Measurements from ENCODE around the gene MRPS11. TPM values are rescaled to one million over a fixed set of nuclear protein-coding genes. Genes with fewer than 3 reads are reported as not detected.

Gene MRPS11
- total and polyA plus RNA-seq, 12 donors = 47.5 to 95.0 (median 64.7) TPM

- H3K4me3 ChIP-seq = no peak overlapping the region
- ATAC-seq = no peak
- H3K27me3 ChIP-seq = peaks cover 0 to 36% (median 8%) of the 10 kb centered on the region in 7 donors
- H3K36me3 ChIP-seq = no peaks in the 10 kb centered on the region
- H3K27ac ChIP-seq = no peak overlapping the region
- no peaks in the 10 kb centered on the region for H3K9me3 ChIP-seq
- H3K4me1 ChIP-seq = no peaks in the 10 kb centered on the region
- DNase-seq = no peak
- intact Hi-C loops (cut with DNase I) = no loop called here
- no peak for TF ChIP-seq CTCF (IDR thresholded peaks at IDR 0.05)
- WGBS, 2 donors = 35 to 42% methylated on average over 9 of the region's 9 CpGs
These were observed 39.5 kb upstream of the MRPS11 start for GRCh38 chr15:88428053-88428452.

- ATAC-seq (no peak), DNase-seq (no peak)
- no peaks in the 10 kb centered on the region for H3K4me1 ChIP-seq
- intact Hi-C loops (cut with DNase I) = no loop called here
- 81% methylated on average over 12 of the region's 12 CpGs for WGBS, 2 donors
- H3K27ac ChIP-seq = no peak overlapping the region
- H3K4me3 ChIP-seq = no peak overlapping the region
- no peak for TF ChIP-seq CTCF (IDR thresholded peaks at IDR 0.05)
- no peaks in the 10 kb centered on the region for H3K9me3 ChIP-seq
- peaks cover 0 to 35% (median 12%) of the 10 kb centered on the region in 7 donors for H3K27me3 ChIP-seq
- no peaks in the 10 kb centered on the region for H3K36me3 ChIP-seq
These were observed 38.5 kb upstream of the MRPS11 start for GRCh38 chr15:88428805-88429605.

- no peak overlapping the region for H3K4me3 ChIP-seq
- H3K27me3 ChIP-seq = peaks cover 0 to 35% (median 12%) of the 10 kb centered on the region in 7 donors
- H3K27ac ChIP-seq = no peak overlapping the region
- ATAC-seq (no peak), DNase-seq (no peak)
- H3K9me3 ChIP-seq = no peaks in the 10 kb centered on the region
- H3K4me1 ChIP-seq = no peaks in the 10 kb centered on the region
- intact Hi-C loops (cut with DNase I) = no loop called here
- no peaks in the 10 kb centered on the region for H3K36me3 ChIP-seq
- no peak for TF ChIP-seq CTCF (IDR thresholded peaks at IDR 0.05)
These were observed 37.5 kb upstream of the MRPS11 start for GRCh38 chr15:88430051-88430450.

- no peak for TF ChIP-seq CTCF (IDR thresholded peaks at IDR 0.05)
- no peak for ATAC-seq
- Histone ChIP-seq H3K36me3 (no peaks in the 10 kb centered on the region), H3K4me3 (no peak overlapping the region), H3K9me3 (no peaks in the 10 kb centered on the region), H3K27ac (no peak overlapping the region), H3K4me1 (no peaks in the 10 kb centered on the region), H3K27me3 (peaks cover 0 to 35% (median 14%) of the 10 kb centered on the region in 7 donors)
- DNase-seq = no peak
- intact Hi-C loops (cut with DNase I) = no loop called here
- 70 to 74% methylated on average over 10 of the region's 10 CpGs for WGBS, 2 donors
These were observed 36.1 kb upstream of the MRPS11 start for GRCh38 chr15:88431441-88431840.

Data from heart right ventricle (tissue), 16 donors.